WTC11 (cell line): Measurements from ENCODE around the gene GLYR1. TPM values are rescaled to one million over a fixed set of nuclear protein-coding genes. Genes with fewer than 3 reads are reported as not detected.

Experiments used
- ATAC-seq: fragments of 200-7000 bp; cut with Tn5 transposase; 2 replicates; pipeline ENCODE4 v1.10.0; 2021; ENCODE audit warnings: mild to moderate bottlenecking, moderate library complexity
- CTCF ChIA-PET: fragments of 300-600 bp; sonication (Branson Sonifier 250); formaldehyde crosslinking; loops from one replicate; lab custom pipeline; 2021; ENCODE audit warnings: antibody characterized with exemption; lab: Charles Lee
- POLR2A ChIA-PET: fragments of 350-600 bp; sonication (Branson Sonifier 250); formaldehyde crosslinking; loops from one replicate; lab custom pipeline; 2021; ENCODE audit warnings: antibody characterized with exemption; lab: Charles Lee
- DNase-seq: peaks from one replicate; pipeline ENCODE4 v3.0.0; 2021; ENCODE audit warnings: low spot score
- H3K27ac Mint-ChIP-seq: 2 replicates; pipeline ENCODE4 v1.8.0; 2021; ENCODE audit warnings: mixed read lengths
- H3K27me3 Mint-ChIP-seq: 2 replicates; pipeline ENCODE4 v1.8.0; 2021; ENCODE audit warnings: low read depth, mild to moderate bottlenecking, moderate library complexity, mixed read lengths
- H3K36me3 Mint-ChIP-seq: 2 replicates; pipeline ENCODE4 v1.8.0; 2021; ENCODE audit warnings: mixed read lengths
- H3K4me1 Mint-ChIP-seq: 2 replicates; pipeline ENCODE4 v1.8.0; 2022; ENCODE audit warnings: mixed read lengths
- H3K4me3 Mint-ChIP-seq: 2 replicates; pipeline ENCODE4 v1.8.0; 2021; ENCODE audit warnings: mild to moderate bottlenecking, moderate library complexity, mixed read lengths
- H3K9me3 Mint-ChIP-seq: 2 replicates; pipeline ENCODE4 v1.8.0; 2021; ENCODE audit warnings: mixed read lengths
- AFF4 ChIP-seq: sonication (generic); formaldehyde crosslinking; IDR thresholded peaks from 2 replicates; pipeline ENCODE4 v1.8.1; 2023; ENCODE audit warnings: mild to moderate bottlenecking, missing genetic modification reagents, borderline replicate concordance
- ATF1 ChIP-seq: sonication (generic); formaldehyde crosslinking; IDR thresholded peaks from 2 replicates; pipeline ENCODE4 v1.8.1; 2023; ENCODE audit warnings: mild to moderate bottlenecking, moderate library complexity, missing genetic modification reagents
- ATF3 ChIP-seq: sonication (generic); formaldehyde crosslinking; conservative IDR thresholded peaks from 2 replicates; pipeline ENCODE4 v1.8.1; 2022; ENCODE audit warnings: mild to moderate bottlenecking, missing genetic modification reagents
- CDX4 ChIP-seq: fragments of 250-450 bp; sonication (Bioruptor Pico); IDR thresholded peaks from 2 replicates; pipeline ENCODE4 v1.9.0; 2021; ENCODE audit warnings: moderate library complexity, mild to moderate bottlenecking, inconsistent platforms, borderline replicate concordance
- ELF4 ChIP-seq: sonication (generic); formaldehyde crosslinking; IDR thresholded peaks from 2 replicates; pipeline ENCODE4 v1.8.1; 2022; ENCODE audit warnings: low read depth, mild to moderate bottlenecking, moderate library complexity, missing genetic modification reagents
- EMX1 ChIP-seq: fragments of 250-450 bp; sonication (Bioruptor Pico); IDR thresholded peaks from 2 replicates; pipeline ENCODE4 v1.8.0; 2021; ENCODE audit warnings: mild to moderate bottlenecking
- ESRRA ChIP-seq: sonication (generic); formaldehyde crosslinking; IDR thresholded peaks from 2 replicates; pipeline ENCODE4 v1.8.1; 2022; ENCODE audit warnings: mild to moderate bottlenecking, missing genetic modification reagents, borderline replicate concordance
- FOXK1 ChIP-seq: sonication (generic); formaldehyde crosslinking; IDR thresholded peaks from 2 replicates; pipeline ENCODE4 v1.8.0; 2022; ENCODE audit warnings: mild to moderate bottlenecking, moderate library complexity, missing genetic modification reagents
- HMGA2 ChIP-seq: fragments of 250-450 bp; sonication (Bioruptor Pico); IDR thresholded peaks from 2 replicates; pipeline ENCODE4 v1.4.0; 2021; ENCODE audit warnings: mild to moderate bottlenecking, moderate library complexity
- MLX ChIP-seq: sonication (generic); formaldehyde crosslinking; IDR thresholded peaks from 2 replicates; pipeline ENCODE4 v1.8.1; 2023; ENCODE audit warnings: mild to moderate bottlenecking, missing genetic modification reagents, moderate library complexity
- MXD4 ChIP-seq: fragments of 250-450 bp; sonication (Bioruptor Pico); IDR thresholded peaks from 2 replicates; pipeline ENCODE4 v1.8.0; 2021; ENCODE audit warnings: mild to moderate bottlenecking, moderate library complexity, borderline replicate concordance
- NR1H2 ChIP-seq: sonication (generic); formaldehyde crosslinking; IDR thresholded peaks from 2 replicates; pipeline ENCODE4 v1.9.0; 2021; ENCODE audit warnings: mild to moderate bottlenecking, moderate library complexity, missing genetic modification reagents
- NR3C1 ChIP-seq: sonication (generic); formaldehyde crosslinking; conservative IDR thresholded peaks from 2 replicates; pipeline ENCODE4 v1.8.1; 2023; ENCODE audit warnings: low read depth, mild to moderate bottlenecking, missing genetic modification reagents
- PRDM15 ChIP-seq: sonication (generic); formaldehyde crosslinking; IDR thresholded peaks from 2 replicates; pipeline ENCODE4 v1.8.0; 2022; ENCODE audit warnings: missing genetic modification reagents
- PRRX2 ChIP-seq: fragments of 250-450 bp; sonication (Bioruptor Pico); IDR thresholded peaks from 2 replicates; pipeline ENCODE4 v1.8.0; 2021; ENCODE audit warnings: mild to moderate bottlenecking
- RORB ChIP-seq: fragments of 250-450 bp; sonication (Bioruptor Pico); IDR thresholded peaks from 2 replicates; pipeline ENCODE4 v1.9.0; 2021; ENCODE audit warnings: mild to moderate bottlenecking
- SMAD3 ChIP-seq: sonication (generic); formaldehyde crosslinking; IDR thresholded peaks from 2 replicates; pipeline ENCODE4 v1.8.0; 2022; ENCODE audit warnings: missing genetic modification reagents, mild to moderate bottlenecking, borderline replicate concordance
- SMAD4 ChIP-seq: sonication (generic); formaldehyde crosslinking; IDR thresholded peaks from 2 replicates; pipeline ENCODE4 v1.8.0; 2022; ENCODE audit warnings: mild to moderate bottlenecking, missing genetic modification reagents
- STAT6 ChIP-seq: sonication (generic); formaldehyde crosslinking; conservative IDR thresholded peaks from 2 replicates; pipeline ENCODE4 v1.8.1; 2023; ENCODE audit warnings: mild to moderate bottlenecking, low read depth, missing genetic modification reagents, moderate library complexity
- ZNF138 ChIP-seq: sonication (generic); formaldehyde crosslinking; conservative IDR thresholded peaks from 2 replicates; pipeline ENCODE4 v1.8.1; 2022; ENCODE audit warnings: mild to moderate bottlenecking, moderate library complexity, missing genetic modification reagents
- ZNF263 ChIP-seq: sonication (generic); formaldehyde crosslinking; IDR thresholded peaks from 2 replicates; pipeline ENCODE4 v1.8.1; 2022; ENCODE audit warnings: low read depth, mild to moderate bottlenecking, moderate library complexity, missing genetic modification reagents
- ZNF317 ChIP-seq: sonication (generic); formaldehyde crosslinking; IDR thresholded peaks from 2 replicates; pipeline ENCODE4 v1.8.1; 2023; ENCODE audit warnings: low read depth, mild to moderate bottlenecking, moderate library complexity, missing genetic modification reagents, borderline replicate concordance
- ZNF671 ChIP-seq: fragments of 250-450 bp; sonication (Bioruptor Pico); IDR thresholded peaks from 2 replicates; pipeline ENCODE4 v1.8.0; 2021; ENCODE audit warnings: mild to moderate bottlenecking
- ZSCAN18 ChIP-seq: fragments of 250-450 bp; sonication (Bioruptor Pico); IDR thresholded peaks from 2 replicates; pipeline ENCODE4 v2.1.2; 2022; ENCODE audit warnings: mild to moderate bottlenecking, moderate library complexity
- total RNA-seq: library from RNA; stranded (reverse); gene quantifications from 3 replicates; pipeline ENCODE4 v1.2.3, GENCODE V29; 2021

Gene GLYR1
- total RNA-seq, 1 experiment from 2014 or later, result 103 TPM

- Mint-ChIP-seq H3K4me3 (no peak overlapping the region), H3K4me1 (no peaks in the 10 kb centered on the region), H3K27me3 (no peaks in the 10 kb centered on the region), H3K27ac (no peak overlapping the region), H3K36me3 (peaks cover 32% of the 10 kb centered on the region), H3K9me3 (no peaks in the 10 kb centered on the region)
- TF ChIP-seq ATF1 (CRISPR knock-in tag) (no peak), SMAD3 (CRISPR knock-in tag) (no peak), NR1H2 (CRISPR knock-in tag) (no peak), SMAD4 (CRISPR knock-in tag) (no peak), ZNF671 (CRISPR knock-in tag) (no peak), STAT6 (no peak), RORB (CRISPR knock-in tag) (no peak), ZNF138 (CRISPR knock-in tag) (no peak), HMGA2 (CRISPR knock-in tag) (no peak), ZNF317 (no peak), ELF4 (no peak), ESRRA (CRISPR knock-in tag) (no peak), EMX1 (CRISPR knock-in tag) (no peak), ZSCAN18 (no peak), PRDM15 (no peak), FOXK1 (CRISPR knock-in tag) (no peak), PRRX2 (CRISPR knock-in tag) (no peak)
- ATAC-seq (no peak), DNase-seq (no peak)
- CTCF ChIA-PET, result no interaction called here
- POLR2A ChIA-PET, result interaction anchor here (0.6 kb wide), 1 partner anchor 41 kb away, joined by 4 read pairs; no protein-coding TSS in a partner anchor
Measured at GRCh38 chr16:4890686-4891085, 43.6 kb upstream of the GLYR1 start.

GRCh38 chr16:4890026-4890425 lies 42.9 kb upstream of the GLYR1 start:
- Mint-ChIP-seq H3K4me1 (no peaks in the 10 kb centered on the region), H3K27ac (no peak overlapping the region), H3K36me3 (peaks cover 37% of the 10 kb centered on the region), H3K4me3 (no peak overlapping the region), H3K9me3 (no peaks in the 10 kb centered on the region), H3K27me3 (no peaks in the 10 kb centered on the region)
- ATAC-seq (no peak), DNase-seq (no peak)
- ChIA-PET CTCF (no interaction called here), POLR2A (no interaction called here)
- TF ChIP-seq MLX (no peak), FOXK1 (CRISPR knock-in tag) (no peak), NR3C1 (no peak), AFF4 (no peak), MXD4 (CRISPR knock-in tag) (no peak), ZNF263 (CRISPR knock-in tag) (no peak), HMGA2 (CRISPR knock-in tag) (no peak), CDX4 (CRISPR knock-in tag) (no peak), ATF3 (CRISPR knock-in tag) (no peak)
